ENCODE measurements around the gene C19orf67. TPM values are rescaled to one million over a fixed set of nuclear protein-coding genes. Genes with fewer than 3 reads are reported as not detected.

C19orf67 gene
- total and polyA plus RNA-seq, 2 donors (not counting 1 experiment from before 2014, with no cell fraction given), result 1.2 TPM; not detected in 1

- intact Hi-C loops (cut with micrococcal nuclease), result loop anchor here (2.0 kb wide), 1 partner anchor 14 kb away; the partner anchor contains the start of gene MISP3
- H3K9me3 Mint-ChIP-seq (ENCODE audit: insufficient read depth), result no peaks in the 10 kb centered on the region
- no peak overlapping the region for H3K9ac ChIP-seq (ENCODE audit: low read length)
Measured at GRCh38 chr19:14058182-14059092, 27.1 kb downstream of the C19orf67 start.

More at GRCh38 chr19:14058182-14059092, 27.1 kb downstream of the C19orf67 start:
- ChIA-PET CTCF (interaction anchor here (0.6 to 3.4 kb wide), 26 partner anchors 10 to 335 kb away, joined by 3 to 43 read pairs (median 4); partner anchors contain the start of genes ASF1B, BRME1, CC2D1A and MISP3), POLR2A (interaction anchor here (0.6 kb wide), 1 partner anchor 9 kb away, joined by 12 read pairs; no protein-coding TSS in a partner anchor)
- peak overlapping the region; percentile 70 for H3K4me2 ChIP-seq (replicated peaks; ENCODE audit: low read depth, low read length, poor library complexity, severe bottlenecking)
- no peak for TF ChIP-seq EZH2 (IDR thresholded peaks at IDR 0.05; ENCODE audit: borderline replicate concordance, insufficient read depth, low read depth, low read length, poor library complexity, severe bottlenecking)
- TF ChIP-seq CTCF (IDR thresholded peaks at IDR 0.05), result no peak
- peak; percentile 36 for ATAC-seq (ENCODE audit: low read depth)
- DNase-seq, result no peak
- H3K27me3 ChIP-seq (replicated peaks in 1 of 4; ENCODE audit: control extremely low read depth in 1 of 4, control insufficient read depth in 3 of 4, insufficient read depth in 4 of 4, low read length in 3 of 4), result peaks cover 0 to 54% (median 28%) of the 10 kb centered on the region in 4 experiments
- H2AFZ ChIP-seq (ENCODE audit: insufficient read depth, low read depth, low read length, poor library complexity, severe bottlenecking), result no peak overlapping the region
- no peaks in the 10 kb centered on the region for H3K36me3 ChIP-seq (replicated peaks in 1 of 2; ENCODE audit: control extremely low read depth in 1 of 2, control insufficient read depth in 1 of 2, extremely low read depth in 1 of 2, insufficient read depth in 2 of 2, low read length in 1 of 2)
- peaks cover 18% of the 10 kb centered on the region for H3K4me1 Mint-ChIP-seq
- no peaks in the 10 kb centered on the region for H4K20me1 ChIP-seq (ENCODE audit: control insufficient read depth, insufficient read depth, low read length, poor library complexity, severe bottlenecking)
- H3K4me3 ChIP-seq (ENCODE audit: control extremely low read depth in 1 of 5, extremely low read depth in 1 of 5, insufficient read depth in 1 of 5, low read depth in 2 of 5, low read length in 4 of 5), result no peak overlapping the region
- H3K9me3 ChIP-seq (ENCODE audit: control extremely low read depth in 1 of 3, control insufficient read depth in 2 of 3, insufficient read depth in 1 of 3, low read length in 2 of 3), result peaks cover 0 to 11% (median 0%) of the 10 kb centered on the region in 3 donors
- peaks cover 37% of the 10 kb centered on the region for H3K27me3 Mint-ChIP-seq
- H3K4me1 ChIP-seq (ENCODE audit: control insufficient read depth in 2 of 2, insufficient read depth in 2 of 2, low read length in 2 of 2), result peaks cover 18 to 22% of the 10 kb centered on the region in 2 donors
- no peak overlapping the region for H3K27ac ChIP-seq (ENCODE audit: low read length in 2 of 2)
- WGBS (ENCODE audit: insufficient coverage), result 24% methylated on average over 17 of the region's 17 CpGs
- no peaks in the 10 kb centered on the region for H3K79me2 ChIP-seq (ENCODE audit: control insufficient read depth, insufficient read depth, low read length)
- H3K27ac Mint-ChIP-seq, result no peak overlapping the region
- peak overlapping the region; percentile 71 for H3K4me3 Mint-ChIP-seq

Data from B cell (primary cell).